GM06990 (cell line): Measurements from ENCODE around the gene DSN1.

Experiments used
- DNase-seq: peaks from one replicate; pipeline ENCODE4 v3.0.0-alpha.2; 2011; ENCODE audit not compliant: insufficient read length; ENCODE audit errors: extremely low read depth
- H3K27me3 ChIP-seq: replicated peaks from 2 replicates; pipeline ENCODE4 v1.6.0; 2011; ENCODE audit warnings: low read length; ENCODE audit not compliant: control insufficient read depth, insufficient read depth
- H3K36me3 ChIP-seq: 2 replicates; pipeline ENCODE4 v1.5.1; 2011; ENCODE audit warnings: low read length; ENCODE audit not compliant: control insufficient read depth, insufficient read depth
- H3K4me3 ChIP-seq: replicated peaks from 2 replicates; pipeline ENCODE4 v1.5.1; 2011; ENCODE audit warnings: low read depth, mild to moderate bottlenecking, control low read depth, low read length
- CTCF ChIP-seq: IDR thresholded peaks from 2 replicates; pipeline ENCODE4 v1.5.1; 2011; ENCODE audit warnings: low read length, control low read depth, mild to moderate bottlenecking, inconsistent platforms; ENCODE audit not compliant: insufficient read depth, poor library complexity, severe bottlenecking

DSN1 gene

GRCh38 chr20:36709126-36709525 lies 64.4 kb downstream of the DSN1 start:
- DNase-seq = no peak
- H3K36me3 ChIP-seq = no peaks in the 10 kb centered on the region
- H3K27me3 ChIP-seq = no peaks in the 10 kb centered on the region
- H3K4me3 ChIP-seq = no peak overlapping the region
- no peak for TF ChIP-seq CTCF

- Histone ChIP-seq H3K27me3 (no peaks in the 10 kb centered on the region), H3K4me3 (no peak overlapping the region), H3K36me3 (no peaks in the 10 kb centered on the region)
- no peak for DNase-seq
- TF ChIP-seq CTCF = no peak
Observed at GRCh38 chr20:36703530-36703929, 70.0 kb downstream of the DSN1 start.
